ENCODE data around the gene KCNE1.

Gene KCNE1

DNA sequence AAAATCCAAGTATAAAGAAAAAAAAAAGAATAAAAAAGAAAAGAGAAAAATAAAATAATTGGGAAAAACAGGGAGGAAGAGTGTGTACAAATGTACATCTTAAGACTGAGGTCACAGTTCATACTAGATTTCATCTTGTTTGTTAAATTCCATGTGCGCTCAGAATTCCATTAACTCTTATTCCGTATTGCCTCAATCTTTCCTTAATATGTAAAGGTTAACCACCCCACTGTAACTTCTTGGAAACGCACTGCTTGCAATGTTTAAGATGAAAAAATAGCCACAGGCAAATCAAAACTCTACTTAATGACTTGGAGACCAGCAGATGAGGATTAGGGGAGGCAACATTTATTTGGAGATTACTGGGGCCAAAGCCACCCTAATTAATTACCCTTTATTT, 23.9 kb upstream of the KCNE1 start:
- DNase-seq, result no peak

DNA sequence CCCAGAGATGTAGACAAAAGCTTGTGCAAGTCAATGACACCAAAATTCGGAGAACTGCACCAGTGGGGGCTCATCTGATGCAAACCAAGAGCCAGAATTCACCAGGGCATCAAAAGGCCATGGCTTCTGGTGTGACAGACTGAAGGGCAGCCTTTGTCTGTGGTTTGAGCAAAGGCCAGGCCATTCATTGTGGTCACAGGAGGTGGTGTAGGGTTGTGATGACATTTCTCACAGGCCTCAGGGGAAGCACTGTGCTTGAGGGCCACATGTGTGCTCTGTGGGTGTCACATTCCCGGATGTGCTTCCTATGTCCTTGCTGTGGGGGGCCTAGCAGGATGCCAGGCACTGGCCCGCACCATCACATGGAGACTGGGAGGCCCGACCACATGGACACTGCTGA, 22.5 kb upstream of the KCNE1 start:
- DNase-seq, result no peak

DNA sequence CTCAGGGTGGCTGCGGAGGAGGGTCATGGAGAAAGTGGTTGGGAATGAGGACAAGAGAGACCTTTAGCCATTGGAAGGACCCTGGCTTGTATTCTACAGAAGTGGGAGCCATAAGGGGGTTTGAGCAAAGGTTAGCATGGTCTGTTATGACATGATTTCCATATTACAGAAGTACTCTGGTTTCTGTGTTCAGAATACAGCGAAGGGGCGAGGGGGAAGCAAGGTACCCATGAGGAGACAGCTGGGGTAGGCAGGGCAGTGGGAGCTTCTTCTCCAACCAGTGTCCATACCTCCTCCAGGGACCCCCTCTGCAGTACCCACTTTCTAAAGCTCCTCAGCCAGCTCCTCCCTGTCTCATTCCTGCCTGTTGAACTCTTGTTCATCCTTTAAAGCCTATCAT, 21.9 kb upstream of the KCNE1 start:
- no peak for DNase-seq

DNA sequence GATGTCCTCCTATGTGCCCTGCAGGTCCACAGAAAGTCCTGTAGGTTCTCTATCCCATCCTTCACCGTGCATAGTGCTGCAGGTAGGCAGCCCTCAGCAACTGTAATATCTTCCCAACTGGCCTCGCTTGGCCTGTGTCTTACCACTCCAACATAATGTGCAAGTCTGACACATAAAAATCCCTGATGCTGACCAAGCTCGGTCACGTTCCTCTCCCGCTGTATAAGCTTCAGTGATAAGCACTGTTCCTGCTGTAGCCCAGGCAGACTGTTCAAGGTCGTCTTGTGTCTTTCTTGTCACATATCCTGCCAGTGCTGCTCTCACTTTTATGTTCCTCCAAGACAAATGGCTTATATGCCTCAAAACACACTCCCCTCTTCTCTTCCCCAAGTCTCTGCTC, 19.4 kb upstream of the KCNE1 start:
- no peak for DNase-seq

DNA sequence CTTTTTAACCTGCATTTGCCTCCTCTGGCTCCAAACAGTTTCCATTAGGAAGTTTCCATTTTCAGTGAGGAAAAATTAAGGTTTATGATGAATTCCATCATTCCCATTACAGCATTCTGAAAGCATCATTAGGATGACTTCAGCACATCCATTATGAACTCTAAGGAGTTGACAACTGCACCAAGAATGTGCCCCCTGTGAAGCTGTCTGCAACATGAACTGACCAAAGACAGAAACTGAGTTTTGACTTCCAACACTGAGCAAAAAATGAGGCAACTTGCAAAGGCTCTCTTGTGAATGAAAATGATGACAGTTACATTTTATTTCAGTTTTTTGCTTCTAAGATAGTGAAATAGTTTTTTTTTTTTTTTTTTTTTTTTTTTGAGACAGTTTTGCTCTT, 18.3 kb upstream of the KCNE1 start:
- no peak for DNase-seq

DNA sequence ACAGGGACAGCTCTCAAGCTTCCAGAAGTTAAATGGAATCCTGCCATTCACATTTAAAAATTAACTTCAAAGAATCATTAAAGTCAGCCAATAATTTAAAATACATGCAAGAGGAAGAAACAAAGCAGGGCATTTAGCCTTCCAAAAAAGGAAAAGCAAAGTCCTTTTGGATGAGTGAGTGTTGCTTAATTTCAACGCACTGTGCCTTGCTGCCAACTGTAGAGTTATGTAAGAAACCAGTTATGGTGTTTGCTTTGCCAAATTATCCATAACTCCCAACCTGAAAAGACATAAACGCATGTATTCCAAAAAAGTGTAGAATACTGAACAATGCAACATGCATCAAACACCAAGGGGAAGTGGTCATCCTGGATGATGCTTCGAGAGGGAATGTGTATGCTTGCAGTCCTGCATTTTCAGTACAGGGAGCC, 16.1 kb upstream of the KCNE1 start:
- DNase-seq, result no peak

DNA sequence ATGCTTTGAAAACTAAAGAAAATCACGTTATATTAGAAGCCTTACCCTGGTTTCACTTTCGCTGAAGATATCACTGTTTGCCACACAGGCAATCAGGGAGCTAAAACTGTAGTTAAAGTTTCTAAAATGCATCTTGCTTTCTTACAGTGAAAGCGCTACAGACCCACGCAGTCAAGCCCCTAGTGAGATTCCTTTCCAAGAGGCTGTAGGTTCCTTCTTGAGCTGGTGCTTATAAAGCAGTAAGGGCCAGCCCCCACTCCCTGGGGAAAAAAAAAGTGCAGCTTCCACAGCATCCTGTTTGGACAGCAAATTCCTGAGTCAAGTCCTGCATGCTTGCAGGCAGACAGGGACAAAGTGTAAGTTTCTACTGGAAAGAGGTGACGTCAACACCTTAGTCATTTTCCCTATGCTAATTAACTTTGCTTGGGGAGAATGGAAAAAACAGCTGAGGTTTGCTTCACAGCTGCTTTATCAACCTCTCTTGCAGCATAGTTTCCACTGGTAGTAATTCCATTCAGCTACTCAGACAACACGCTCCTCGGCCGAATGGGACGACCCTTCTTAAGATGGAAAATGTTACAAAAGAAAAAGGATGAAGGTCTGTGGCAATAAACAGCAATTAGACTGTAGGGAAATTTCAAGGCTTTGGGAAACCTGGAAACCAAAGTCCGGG, 14.7 kb upstream of the KCNE1 start:
- DNase-seq, result no peak

DNA sequence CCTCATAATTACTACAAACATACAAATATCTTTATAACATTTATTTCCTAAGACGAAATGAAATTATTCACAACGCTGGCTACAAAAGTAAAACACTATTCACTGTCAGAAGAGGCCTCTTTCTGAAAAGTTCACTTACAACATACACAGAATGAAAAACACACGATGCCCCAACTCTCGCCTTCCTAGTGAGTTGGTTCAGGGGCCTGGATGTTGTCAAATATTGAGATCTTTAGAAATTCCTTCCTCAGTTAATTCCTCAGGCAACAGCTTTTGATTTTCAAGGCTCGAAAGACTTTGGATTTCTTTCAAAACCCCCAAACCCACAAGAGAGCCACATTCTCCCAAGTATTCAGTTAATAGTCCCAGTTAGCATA, 14.2 kb upstream of the KCNE1 start:
- DNase-seq, result no peak

DNA sequence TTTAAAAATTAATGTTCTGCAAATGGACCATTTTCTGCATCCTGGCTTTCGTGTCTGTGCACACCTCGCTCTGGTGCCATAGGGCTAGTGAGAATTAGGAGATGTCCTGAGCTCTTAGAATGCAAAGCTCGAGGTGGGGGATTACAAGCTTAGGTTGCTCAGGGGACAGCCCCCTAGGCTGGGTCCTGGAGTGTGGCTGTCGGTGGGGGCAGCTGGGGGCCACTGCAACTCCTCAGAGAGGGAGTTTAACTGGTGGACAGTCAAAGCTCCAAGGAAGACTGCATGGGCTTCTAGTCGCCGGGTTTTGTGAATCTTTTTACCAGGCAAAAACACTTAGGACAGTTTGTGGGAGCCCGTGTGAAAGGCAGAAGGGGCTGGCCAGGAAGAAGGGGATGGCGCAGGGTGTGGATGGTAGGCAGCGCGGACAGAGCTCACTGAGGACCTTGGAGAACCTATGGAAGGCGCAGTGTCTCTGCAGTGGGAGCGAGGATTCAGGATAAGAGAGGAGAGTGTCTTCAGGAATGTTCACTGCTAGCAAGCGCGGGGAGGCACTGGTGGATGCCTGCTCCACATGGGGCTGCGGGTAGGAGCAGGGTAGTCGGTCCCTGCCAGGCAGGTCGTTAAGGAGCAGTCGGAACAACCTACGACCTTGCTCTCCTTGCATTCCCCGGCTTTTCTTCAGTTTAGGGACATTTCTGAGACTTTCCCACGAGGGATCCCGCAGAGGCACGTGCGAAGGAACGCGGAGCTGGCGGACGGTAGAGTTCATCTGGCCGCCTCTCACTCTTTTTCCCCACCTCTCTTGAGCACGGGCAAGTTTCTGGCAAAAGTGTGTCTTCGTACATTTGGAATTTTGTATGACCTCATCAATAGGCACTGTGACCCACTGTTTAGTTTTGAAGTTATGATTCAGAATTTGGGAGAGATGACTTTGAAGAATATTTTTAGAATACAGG, 12.9 kb upstream of the KCNE1 start:
- DNase-seq, result no peak

DNA sequence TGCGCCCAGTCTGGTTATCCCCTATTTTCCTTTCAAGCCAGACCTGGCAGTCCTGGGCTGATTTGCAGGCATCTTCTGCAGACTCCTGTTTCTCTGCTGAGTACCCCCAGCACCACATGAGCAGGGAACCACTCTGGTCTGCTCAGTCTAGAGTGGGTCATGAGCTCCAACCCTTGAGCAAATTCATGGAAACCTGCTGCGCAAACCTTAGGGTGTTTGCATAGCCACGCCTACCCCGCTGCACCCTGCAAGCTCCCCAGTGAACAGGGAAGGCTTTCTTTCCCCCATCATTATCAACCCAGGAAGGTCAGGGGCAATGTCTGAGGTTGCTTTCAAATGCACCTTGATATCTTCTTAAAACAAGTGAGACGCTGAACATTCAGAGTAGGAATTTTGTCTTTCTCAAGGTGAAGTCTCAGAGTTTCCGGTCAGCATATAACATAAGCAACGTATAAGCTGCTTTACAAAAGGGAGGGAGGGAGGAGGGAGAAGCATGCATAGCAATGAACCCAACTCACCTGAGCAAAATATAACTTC, 11.1 kb upstream of the KCNE1 start:
- DNase-seq, result no peak

DNA sequence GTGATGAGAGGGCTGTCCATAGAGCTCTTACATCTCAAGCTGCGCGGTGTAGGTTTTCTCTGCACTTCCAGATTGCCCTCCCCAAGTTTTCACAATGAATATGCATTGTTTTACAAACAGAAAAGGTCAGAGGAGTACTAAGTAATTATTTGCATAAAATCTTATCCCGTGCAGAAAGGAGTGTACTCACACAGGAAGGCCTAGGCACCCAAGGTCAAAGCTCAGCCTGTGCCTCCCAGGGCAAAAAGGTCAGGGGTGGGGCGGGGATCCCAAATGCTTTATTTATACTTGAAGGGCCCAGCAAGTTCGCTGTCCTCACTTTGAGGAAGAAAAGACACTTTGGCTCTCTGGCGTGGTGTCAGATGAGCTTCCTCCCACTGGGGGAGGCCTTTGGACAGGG, 10.3 kb upstream of the KCNE1 start:
- no peak for DNase-seq

DNA sequence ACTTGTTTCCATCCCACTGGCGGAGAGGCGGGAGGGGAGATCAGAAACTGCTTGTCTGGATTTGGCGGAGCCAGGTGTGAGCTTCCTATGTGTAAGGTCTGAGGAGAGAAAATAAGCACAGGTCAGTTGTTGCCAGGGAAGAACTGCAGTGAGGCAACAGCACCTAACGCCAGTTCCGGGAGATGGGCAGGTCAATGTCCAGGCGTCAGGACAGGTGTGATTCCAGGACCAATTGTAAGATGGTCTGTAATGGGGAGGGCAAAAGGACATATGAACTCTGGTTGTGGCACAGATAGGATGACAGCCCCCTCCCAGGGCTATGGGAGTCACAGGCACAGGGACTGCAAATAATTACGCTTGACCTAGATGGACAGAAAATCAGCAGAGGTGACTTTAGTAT, 9.6 kb upstream of the KCNE1 start:
- no peak for DNase-seq

DNA sequence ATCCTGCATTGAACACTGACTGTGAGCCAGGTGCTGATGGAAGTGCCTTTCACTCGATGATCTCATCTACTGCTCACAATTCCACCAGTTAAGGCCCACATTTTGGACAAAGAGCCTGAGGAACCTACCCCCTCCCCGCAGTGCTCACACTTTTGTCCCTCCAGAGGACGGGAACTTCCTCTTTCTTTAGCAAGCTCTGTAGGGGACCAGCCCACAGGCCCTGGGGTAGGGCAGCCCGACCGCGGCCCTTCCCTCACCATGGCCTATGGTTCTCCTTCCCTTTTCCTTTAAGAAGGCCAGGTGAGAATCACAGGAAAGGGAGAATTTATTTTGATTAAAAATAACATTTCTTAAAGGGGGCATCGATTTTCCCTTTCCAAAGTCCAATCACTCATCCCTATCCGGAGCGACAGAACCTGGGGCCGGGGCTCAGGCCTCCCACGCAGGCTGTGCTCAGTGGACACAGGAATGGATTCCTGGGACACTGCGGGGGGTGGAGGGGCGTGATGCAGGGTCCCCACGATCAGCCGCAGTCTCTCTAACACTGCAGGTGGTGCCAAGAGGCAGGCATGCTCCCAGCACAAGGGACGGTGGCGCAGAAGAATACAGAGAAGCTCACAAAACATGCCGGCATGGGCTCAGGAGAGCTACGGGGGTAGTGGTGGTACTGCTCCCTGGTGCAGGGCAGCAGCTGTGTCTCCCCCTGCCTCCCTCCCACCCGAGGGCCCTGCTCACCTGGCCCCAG, 8.9 kb upstream of the KCNE1 start:
- DNase-seq, result no peak

DNA sequence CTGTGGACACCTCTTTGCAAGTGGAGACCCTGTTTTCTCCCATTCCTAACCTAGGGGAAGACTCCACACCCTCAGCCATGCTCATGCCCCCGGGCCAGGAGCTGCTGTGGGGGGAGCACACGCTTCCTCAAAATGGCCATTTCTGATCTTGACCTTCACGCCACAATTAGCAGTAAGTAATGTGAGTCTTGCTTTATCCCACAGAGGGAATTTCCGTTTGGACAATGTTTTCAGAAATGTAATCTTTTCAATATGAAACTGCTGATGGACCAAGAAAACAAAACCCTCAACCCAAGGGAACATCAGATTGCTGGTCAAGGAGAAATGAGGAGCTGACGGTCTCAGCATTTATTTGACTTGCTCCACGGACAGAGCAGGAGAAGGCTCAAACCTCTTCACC, 8.3 kb upstream of the KCNE1 start:
- no peak for DNase-seq

DNA sequence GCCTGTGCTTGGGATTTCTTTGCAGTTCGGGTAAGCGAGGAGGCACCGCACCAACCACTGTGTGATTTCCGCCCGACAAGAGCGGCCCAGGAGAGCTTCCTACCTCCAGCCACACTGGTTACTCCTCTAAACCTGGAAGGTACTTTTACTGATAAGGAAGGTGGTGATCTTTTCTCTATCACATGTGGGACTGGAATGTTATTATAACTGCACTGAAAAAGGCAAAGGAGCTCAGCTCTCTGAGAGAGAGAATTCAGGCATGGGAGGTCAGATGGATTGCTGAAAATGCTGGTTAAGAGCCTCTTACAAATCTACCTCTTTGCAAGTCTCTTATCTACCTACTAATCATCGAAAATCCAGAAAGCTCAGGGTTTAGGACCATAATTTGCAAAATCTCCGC, 7.7 kb upstream of the KCNE1 start:
- no peak for DNase-seq

DNA sequence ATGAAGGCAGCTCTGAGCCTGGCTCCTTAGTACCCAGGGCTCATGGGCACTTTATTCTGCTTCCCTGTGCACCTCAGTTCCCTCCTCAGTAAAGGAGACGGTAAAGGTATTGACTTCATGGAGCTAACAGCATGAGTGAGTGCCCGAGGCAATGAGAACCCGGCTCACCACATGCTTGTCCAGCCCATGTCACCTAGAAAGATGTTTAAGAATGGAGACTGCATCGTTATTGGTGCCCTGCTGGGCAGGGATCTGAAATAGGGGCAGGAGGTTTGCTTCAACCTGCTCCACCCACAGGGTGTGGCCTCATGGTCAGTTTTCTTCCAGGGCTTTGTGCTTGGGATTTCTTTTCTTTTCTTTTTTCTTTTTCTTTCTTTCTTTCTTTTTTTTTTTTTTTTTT, 7.0 kb upstream of the KCNE1 start:
- no peak for DNase-seq

DNA sequence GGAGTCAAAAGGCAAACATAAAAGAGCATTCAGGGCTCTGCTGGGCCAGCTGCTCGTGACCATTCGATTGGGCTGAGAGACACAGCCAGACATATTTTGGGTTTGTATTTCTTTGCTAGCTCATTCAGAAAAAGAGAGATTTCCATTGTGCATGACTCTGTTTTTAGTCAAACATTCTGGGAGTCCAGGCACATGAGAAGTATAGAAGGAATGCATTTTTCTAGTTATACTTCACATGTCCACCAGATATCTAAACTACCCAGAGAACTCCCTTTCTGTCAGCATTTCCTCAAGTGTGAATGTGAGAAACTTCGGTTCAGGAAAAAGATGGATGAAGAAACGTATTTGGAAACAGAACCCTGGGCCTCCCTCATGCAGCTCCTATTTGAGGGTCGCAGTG, 6.3 kb upstream of the KCNE1 start:
- DNase-seq, result no peak

DNA sequence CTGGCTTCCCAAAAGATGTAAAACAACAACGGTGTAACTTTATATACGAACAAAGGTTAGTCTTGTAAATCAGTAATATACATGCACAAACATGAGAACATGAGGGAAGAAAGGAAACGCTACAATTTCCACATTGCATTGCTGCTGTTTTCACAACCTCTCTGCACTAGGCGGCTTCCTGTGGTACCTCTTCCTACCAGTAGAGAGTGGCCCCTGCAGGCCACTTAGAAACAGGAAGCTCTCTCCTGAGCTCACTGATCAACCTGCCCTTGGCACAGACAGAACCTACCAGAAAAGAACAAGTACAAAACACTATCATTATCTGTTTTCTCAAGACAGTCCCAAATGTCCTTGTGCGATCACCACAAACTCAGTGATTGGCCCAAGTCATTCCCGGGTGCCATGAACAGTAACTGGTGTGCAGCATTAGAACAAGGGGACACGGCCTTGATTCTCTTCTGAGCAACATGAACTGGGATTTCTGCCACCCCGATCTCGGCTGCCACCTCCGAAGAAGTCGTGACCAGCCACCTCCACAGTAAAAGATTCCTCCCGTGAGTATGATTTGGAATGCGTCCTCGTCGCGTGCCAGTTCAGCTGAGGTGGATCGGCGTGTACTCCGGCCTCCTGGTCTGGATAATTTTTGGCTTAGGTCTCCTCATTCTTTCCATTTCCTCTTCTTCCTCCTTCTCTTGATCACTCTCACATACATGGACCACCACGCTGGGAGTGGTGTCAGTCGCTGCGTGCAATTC, 5.7 kb upstream of the KCNE1 start:
- peak in 1 of 2 experiments; percentile 17 for DNase-seq

DNA sequence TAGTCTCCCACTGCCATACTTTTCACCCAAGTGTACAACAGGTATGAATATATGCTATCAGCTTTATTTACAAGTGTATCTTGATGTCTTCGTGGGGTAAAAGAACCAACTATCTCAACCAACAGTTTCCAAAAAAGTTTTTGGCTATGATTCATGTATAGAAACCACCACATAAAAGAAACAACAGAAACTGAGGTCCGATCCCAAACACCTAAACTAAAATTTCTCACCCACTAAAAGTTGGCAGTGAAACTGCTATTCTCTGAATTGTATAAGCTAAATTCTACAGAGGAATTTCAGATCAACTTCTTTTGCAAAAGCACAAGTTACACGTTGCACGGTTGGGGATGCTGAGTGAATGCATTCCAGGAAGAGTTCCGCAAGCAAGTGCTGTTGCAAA, 5.0 kb upstream of the KCNE1 start:
- no peak for DNase-seq

DNA sequence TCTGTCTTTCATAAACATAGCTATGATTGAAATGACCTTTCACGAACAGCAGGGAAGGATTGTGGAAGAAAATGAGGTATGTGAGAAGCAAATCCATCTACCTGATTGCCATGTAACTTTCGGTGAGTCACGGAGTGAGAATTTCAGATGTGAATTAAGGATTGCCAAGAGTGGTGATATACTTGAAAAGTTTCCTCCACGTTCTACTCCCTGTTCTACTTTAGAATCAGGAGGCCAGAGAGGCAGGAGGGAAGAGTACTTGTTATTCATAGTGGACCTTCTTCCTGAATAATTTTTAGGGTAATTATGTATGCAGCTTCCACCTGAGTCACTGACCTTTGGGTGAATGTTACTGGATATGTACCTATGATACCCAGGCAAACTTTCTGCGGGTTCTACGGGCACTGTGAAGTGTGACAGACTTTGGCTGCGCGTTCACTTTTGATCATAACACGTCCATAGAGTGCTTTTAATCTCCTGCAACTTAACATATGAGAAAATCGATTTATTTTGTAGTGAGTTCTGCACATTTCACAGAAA, 2.6 kb upstream of the KCNE1 start:
- no peak for DNase-seq

DNA sequence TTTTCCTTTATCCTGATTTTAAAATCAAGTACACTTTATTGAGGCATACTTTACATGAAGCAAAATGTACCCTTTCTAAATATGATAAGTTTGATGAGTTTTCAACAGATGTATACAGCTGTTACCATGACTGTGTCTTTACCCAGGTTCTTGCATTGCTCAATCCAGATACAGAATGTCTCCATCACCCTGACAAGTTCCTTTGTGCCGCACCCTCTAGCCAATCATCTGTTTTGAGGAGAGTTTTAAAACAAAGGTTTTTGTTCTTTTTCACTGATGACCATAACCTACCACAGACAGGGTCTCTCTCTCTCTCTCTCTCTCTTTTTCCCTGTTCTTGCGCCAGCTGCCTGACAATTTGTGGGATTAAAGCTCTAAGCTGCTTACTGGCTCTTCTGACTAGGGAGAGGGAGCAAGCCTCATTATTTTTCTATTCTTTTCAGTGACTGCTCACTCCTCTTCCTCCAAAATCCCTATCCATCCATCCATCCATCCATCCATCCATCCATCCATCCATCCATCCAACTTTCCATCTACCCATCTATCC, 1.2 kb upstream of the KCNE1 start:
- no peak for DNase-seq

DNA sequence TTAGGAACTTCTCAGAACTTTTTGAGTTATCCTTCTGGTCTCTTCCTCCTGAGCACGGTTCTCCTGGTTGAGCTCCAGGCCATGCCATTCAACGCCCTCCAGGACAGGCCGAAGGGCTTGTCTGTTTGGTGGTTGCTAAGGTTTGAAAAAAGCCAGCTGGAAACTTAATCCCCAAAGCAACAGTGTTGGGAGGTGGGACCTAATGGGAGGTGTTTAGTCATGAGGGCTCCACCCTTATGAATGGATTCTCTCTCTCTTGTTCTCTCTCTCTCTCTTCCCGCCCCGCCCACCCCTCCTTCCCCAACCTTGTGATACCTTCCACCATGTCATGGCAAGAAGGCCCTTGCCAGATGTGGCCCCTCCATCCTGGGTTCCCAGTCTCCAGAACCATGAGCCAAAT, 829 bp downstream of the KCNE1 start:
- DNase-seq, result no peak
